ENCODE measurements around the gene DNAJC5. TPM values are rescaled to one million over a fixed set of nuclear protein-coding genes. Genes with fewer than 3 reads are reported as not detected.

DNAJC5 gene
- total RNA-seq, 1 experiment from 2014 or later: 60.9 TPM

DNA sequence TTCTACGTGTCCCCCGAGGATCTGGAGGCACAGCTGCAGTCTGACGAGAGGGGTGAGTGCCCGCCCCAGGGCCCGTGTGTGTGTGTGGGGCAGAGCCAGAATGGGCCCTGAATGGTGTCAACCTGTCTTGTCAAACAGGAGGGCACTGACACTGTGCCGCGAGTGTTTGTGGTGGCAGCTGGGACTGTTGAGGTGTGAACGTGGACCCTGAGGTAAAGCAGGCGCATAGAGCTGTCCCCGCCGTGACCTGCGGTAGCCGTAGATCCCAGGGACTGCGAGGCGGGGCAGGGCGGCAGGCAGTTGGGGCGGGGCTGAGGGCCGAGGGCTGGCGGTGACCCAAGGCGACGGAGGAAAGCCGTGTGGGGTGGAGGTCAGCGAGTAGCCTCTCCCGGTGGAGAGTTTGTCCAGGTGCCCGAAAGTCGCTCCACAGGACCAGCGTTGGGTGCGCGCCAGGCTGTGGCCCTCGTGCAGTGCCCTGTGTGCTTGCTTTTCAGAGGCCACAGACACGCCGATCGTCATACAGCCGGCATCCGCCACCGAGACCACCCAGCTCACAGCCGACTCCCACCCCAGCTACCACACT, 36.1 kb downstream of the DNAJC5 start:
- in situ Hi-C loops (cut with HindIII; ENCODE audit: low pct_unique_long_range_greater_than_20kb, low sequenced_read_pairs): no loop called here
- DNase-seq (ENCODE audit: low read depth): no peak

DNA sequence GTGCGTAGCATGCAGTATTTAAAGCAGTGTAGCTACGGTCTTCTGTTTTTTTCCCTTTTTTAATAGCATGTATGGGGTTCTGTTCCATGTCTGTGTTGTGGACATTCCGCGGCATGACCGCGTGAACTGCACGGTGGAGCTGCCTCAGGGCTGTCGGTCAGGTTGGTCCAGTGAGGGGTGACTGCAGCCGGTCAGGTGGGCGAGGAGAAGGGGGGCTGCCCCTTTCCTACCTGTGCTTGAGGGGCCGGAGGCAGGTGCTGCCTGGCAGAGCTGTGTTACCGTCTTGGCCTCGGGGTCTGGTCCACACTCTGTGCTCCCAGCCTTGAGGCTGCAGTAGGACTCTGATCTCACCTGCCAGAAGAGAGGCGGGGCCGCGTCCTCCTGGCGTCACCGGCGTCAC, 36.8 kb downstream of the DNAJC5 start:
- in situ Hi-C loops (cut with HindIII; ENCODE audit: low pct_unique_long_range_greater_than_20kb, low sequenced_read_pairs): no loop called here

DNA sequence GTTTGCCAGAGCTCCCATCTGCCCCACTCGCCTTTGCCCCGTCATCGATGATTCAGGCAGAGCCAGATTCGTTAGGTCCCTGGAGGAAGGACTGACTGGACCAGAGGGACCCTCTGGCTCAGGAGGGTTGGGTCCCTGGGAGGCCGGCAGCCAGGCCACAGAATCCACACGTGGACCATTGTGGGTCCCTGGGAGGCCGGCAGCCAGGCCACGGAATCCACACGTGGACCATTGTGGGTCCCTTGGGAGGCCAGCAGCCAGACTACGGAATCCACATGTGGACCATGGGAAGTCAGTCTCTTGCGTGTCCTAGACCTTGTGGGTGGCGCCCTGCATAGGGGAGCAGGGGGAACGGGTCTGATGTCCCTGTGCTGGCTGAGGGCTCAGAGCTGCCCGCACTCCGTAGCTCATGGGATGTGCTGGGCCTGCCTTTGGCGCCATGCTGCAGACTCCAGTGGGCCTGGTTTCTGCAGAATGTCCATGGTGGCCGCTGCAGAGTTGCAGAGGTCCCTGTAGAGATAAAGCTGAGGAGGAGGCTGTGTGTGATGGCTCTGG, 37.8 kb downstream of the DNAJC5 start:
- no peak for DNase-seq (ENCODE audit: low read depth)
- in situ Hi-C loops (cut with HindIII; ENCODE audit: low pct_unique_long_range_greater_than_20kb, low sequenced_read_pairs): no loop called here

More for the DNA sequence above, 36.8 kb downstream of the DNAJC5 start:
- no peak for DNase-seq (ENCODE audit: low read depth)

DNA sequence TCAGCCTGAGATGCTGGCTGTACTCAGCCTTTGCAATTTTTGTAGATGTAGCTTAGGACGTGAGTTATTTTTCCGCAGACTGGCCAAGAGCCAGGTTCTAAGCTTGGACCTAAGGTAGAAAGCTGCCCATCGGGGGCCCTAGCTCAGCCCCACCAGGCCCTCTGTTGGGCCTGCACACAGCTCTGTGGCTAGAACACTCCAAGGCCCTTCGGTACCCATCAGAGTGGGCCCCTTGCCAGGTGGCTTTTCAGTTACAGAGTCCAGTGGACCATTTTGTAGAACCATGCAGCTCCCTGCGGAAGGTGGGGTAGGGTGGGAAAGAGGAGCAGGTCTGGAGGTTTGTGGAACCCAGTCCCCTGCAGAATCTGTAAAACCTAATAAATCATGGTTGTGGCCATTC, 38.7 kb downstream of the DNAJC5 start:
- in situ Hi-C loops (cut with HindIII; ENCODE audit: low pct_unique_long_range_greater_than_20kb, low sequenced_read_pairs): no loop called here
- no peak for DNase-seq (ENCODE audit: low read depth)

DNA sequence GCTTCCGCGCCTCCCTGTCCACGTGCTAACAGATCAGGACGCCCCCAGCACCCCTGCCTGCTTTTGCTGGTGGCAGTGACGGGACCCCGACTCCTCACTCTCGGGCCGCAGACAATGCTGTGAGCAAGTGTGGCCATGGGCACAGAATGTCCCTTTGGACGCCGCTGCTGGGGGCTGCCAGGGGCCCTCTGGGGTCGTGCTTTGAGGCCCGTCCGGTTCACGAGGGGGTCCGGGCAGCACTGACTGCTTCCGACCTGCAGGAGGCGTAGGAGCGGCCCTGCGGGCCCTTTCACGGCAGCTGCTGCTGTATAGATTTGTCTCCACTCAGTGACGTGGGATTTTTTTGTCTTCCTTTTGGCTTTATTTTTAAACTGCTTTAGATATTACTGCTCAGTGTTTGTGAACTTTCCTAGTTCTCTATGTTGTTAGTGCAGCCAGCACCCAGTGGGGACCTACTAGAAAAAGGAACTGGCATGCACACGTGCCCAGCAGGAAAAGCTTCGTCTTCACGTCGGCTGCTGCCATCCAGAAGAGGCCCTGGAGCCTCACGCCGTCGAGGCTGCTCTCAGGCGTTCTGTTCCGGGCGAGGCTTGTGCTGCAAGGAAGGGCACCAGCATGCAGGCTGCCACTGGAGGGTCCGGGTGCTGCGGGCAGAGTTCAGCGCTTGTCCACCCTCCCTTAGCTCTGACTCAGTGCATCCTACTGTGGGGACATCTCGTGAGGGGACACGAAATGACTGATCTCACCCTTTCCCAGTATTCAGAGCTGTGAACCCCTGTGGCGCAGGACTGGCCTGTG, 39.5 kb downstream of the DNAJC5 start:
- in situ Hi-C loops (cut with HindIII; ENCODE audit: low pct_unique_long_range_greater_than_20kb, low sequenced_read_pairs): no loop called here
- no peak for DNase-seq (ENCODE audit: low read depth)

DNA sequence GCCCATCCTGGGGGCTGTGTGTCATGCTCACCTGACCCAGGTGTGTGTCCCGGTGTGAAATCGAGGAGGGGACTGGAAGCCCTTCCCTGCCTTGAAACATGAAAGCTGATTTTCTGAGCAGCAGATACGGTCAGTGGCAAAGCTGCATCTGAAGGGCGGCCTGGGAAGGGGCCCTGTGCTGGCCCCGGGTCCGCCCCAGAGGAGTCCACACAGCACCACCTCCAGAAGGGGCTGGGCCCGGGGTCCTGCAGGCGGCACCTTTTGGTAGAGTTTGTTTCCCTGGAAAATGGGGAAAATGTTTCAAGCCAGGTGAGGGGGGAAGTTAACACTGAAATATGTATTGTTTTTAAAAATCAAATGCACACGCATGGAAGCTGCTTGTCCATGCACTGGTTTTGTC, 40.5 kb downstream of the DNAJC5 start:
- in situ Hi-C loops (cut with HindIII; ENCODE audit: low pct_unique_long_range_greater_than_20kb, low sequenced_read_pairs): no loop called here
- DNase-seq (ENCODE audit: low read depth): no peak

DNA sequence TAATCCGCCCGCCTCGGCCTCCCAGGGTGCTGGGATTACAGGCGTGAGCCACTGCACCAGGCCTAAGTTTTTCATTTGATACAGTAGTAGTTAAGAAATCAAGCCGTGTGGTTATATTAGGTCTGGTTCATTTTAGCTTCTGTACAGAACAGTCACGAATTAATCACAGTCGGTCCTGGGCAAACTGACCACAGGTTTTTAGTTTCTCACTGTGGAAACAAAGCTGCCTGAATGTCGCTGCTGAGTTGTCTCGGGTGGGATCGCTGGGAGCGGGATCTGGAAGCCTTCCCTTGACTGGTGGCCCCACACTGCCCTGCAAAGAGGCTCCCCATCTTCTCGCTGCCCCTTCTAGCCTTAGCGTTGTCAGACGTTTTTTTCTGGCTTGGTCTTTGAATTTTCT, 42.7 kb downstream of the DNAJC5 start:
- DNase-seq (ENCODE audit: low read depth): no peak
- in situ Hi-C loops (cut with HindIII; ENCODE audit: low pct_unique_long_range_greater_than_20kb, low sequenced_read_pairs): no loop called here

DNA sequence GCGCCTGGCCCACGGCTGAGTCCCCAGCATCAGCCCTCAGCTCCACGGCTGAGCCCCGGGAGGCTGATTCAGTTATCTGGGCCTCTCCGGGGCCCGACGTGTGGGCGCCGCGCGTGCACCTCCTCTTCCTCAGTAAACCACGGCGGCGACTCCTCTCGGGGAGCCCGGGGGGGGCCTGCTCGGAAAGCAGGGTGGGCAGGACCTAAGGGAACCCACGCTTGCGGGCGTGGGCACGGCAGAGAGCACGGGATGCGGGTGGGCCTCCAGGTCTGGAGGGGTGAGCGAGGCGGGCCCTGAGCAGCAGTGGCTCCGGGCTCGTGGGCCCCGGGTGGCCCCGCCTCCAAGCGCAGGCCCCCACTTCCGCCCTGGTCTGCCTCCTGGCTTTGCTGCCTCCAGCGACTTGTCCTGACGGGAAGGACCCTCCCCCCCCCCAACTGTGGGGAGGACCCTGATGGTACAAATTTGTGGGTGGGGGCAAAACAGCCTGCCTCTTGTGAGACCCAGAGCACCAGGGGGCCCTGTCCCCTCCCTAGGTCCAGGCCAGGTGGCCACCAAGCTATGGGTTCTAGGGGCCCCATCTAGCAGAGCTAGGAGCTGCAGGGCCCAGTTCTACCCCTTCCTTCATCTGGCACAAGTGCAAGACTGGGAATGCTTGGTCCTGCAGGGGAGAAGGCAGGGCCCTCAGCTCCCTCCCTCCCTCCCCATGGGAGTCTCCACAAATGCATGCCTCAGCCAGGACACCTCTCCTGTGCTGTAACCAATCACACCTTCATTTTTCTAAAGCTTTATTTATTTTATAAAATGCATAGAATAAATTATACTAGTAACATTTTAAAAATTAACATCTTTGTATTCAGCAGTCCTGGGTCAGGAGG, 44.4 kb downstream of the DNAJC5 start:
- no peak for DNase-seq (ENCODE audit: low read depth)
- in situ Hi-C loops (cut with HindIII; ENCODE audit: low pct_unique_long_range_greater_than_20kb, low sequenced_read_pairs): no loop called here

DNA sequence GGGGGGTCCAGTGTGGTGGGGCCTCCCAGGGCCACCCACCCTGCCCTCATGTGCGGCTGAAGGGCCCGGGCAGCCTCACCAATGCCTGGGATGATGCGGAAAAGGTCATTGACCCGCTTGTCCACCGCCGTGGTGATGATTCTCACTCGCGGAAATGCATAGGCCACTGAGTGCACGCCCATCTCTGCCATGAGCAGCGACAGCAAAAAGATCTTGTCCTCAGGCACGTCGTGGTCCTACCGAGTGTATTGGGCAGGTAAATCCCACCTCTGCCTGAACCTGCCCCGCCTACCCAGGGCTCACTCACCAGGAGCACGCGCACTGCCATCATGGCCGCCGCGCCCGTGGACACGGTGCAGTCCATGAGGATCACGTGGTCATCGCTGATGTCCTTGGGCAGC, 45.1 kb downstream of the DNAJC5 start:
- in situ Hi-C loops (cut with HindIII; ENCODE audit: low pct_unique_long_range_greater_than_20kb, low sequenced_read_pairs): no loop called here
- no peak for DNase-seq (ENCODE audit: low read depth)

DNA sequence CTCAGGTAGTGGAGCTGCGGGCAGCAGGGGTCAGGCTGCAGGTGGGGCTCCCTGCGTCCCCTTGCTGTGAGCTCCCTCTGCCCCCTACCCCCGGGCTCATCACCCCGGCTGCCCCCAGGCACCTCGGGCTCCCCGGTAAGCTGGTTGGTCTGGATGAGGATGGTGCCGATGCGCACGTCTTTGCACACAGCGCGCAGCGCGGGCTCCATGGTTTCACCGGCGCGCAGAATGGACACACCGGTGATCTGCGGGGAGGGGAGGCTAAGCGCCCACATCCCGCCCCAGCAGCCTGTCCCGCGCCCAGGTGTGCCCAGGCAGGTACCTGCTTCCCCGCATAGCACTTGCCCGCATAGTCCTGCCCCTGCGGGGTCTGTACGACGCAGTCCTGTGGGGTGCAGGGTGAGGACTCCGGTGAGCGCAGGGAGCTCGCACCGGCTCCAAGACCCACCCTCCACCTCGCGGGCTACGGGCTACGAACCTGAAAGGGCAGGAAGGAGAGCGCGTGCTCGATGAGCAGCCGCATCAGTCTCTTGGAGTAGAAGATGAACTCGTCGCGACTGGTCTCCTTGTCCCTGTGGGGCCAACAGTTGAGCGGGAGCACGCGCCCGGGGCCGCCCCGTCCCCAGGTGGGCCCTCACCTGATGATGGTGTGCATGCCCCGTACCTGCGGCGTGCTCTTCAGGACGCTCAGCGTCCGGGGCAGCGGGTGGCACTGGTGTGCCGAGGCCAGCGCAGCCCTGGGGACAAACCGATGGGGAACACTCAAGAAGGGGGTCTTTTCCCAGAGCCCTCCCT, 45.7 kb downstream of the DNAJC5 start:
- in situ Hi-C loops (cut with HindIII; ENCODE audit: low pct_unique_long_range_greater_than_20kb, low sequenced_read_pairs): no loop called here
- no peak for DNase-seq (ENCODE audit: low read depth)

DNA sequence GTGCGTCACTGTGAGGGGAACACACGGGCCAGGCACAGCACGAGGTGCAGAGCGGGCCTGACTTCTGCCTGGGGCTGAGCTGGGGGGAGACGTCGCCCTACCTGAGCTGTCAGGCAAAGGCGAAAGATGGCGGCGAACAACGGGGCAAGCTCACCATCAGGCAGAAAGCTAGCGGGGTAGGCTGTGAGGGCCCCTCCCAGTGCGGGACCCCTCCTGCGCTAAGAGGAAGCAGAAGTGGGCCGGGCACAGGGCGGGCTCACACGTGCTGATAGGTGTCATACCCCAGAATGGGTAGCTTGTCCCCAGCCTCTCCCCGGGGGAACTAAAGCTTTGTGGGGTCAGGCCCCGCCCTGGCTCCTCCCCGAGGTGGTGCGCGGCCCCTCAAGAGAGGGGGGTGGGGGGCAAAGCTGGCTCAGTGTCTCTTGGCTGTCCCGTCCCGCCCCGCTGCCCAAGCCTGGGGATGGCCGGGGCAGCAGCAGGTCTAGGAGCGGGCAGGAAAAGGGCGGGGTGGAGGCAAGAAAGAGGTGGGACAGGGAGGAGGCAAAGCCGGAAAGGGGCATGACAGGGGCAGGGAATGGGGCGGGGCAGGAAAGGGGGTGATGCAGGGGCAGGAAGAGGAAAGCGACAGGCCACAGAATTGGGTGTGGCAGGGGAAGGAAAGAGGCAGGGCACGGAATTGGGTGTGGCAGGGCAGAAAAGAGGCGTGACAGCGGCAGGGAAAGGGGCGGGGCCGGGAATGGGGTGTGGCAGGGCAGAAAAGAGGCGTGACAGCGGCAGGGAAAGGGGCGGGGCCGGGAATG, 46.6 kb downstream of the DNAJC5 start:
- in situ Hi-C loops (cut with HindIII; ENCODE audit: low pct_unique_long_range_greater_than_20kb, low sequenced_read_pairs): no loop called here
- DNase-seq (ENCODE audit: low read depth): peak; percentile 89

DNA sequence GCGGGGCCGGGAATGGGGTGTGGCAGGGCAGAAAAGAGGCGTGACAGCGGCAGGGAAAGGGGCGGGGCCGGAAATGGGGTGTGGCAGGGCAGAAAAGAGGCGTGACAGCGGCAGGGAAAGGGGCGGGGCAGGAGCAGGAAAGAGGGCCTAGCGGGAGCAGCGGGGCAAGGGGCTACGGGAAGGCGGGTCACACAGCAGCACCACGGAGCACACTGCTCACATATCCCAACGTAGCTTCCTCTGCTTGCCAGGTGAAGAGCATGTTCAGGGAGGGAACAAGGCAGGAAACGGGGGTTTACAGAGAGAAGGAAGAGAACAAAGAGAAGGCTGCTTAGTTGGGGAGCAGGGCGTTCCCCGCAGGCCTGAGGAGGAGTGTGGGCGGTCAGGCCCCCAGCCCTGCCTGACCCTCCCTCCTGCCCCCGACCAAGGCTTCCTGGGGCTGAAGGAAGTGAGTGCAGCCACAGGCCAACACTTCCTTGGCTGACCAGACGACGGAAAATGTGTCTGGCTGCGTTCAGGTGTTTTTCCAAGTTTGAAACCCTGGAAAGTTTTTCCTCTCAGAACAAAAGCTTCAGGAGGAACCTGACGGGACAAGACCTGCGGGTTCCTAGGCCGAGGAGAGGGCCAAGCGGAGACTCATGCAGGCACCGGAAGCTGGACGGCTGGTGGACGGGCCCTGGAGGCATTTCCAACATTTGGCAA, 47.5 kb downstream of the DNAJC5 start:
- in situ Hi-C loops (cut with HindIII; ENCODE audit: low pct_unique_long_range_greater_than_20kb, low sequenced_read_pairs): no loop called here
- DNase-seq (ENCODE audit: low read depth): peak; percentile 66

DNA sequence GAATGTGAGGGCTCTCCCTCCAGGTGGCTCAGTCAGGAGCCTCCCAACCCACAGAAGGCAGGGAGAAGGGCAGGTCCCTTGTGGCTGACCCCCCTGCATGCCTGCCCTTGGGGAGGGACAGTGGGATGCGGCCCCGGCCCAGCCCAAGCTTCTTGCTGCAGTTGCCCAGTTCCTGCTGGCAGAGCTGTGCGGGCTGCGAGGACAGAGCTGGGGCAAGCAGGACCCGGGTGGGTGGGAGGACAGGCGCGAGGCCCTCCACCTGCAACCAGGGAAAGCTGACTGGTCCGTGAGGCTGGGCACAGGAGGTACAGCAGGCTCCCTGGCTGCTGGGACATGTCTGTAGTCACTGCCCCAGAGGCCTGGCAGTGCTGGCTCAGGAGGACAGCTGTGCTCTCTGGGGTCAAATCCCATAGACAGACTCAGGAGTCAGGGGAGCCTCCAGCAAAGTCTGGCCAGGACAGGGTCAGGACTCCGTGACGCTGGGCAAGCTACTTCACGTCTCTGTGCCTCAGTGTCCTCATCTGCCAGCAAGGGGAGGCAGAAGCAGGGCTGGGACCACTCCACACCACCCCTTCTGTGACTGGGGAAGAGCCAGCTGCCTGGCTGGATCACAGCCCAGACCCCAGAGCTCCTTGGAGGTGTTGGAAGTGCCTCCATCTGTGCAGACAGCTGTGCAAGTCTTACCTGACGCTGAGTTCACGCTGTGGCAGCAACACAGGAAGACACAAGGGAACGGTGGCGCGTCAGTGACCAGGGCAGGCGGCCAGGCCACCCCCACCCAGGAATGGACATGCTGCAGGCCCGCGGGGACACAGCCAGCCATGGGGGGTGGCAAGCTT, 48.3 kb downstream of the DNAJC5 start:
- no peak for DNase-seq (ENCODE audit: low read depth)
- in situ Hi-C loops (cut with HindIII; ENCODE audit: low pct_unique_long_range_greater_than_20kb, low sequenced_read_pairs): no loop called here

DNA sequence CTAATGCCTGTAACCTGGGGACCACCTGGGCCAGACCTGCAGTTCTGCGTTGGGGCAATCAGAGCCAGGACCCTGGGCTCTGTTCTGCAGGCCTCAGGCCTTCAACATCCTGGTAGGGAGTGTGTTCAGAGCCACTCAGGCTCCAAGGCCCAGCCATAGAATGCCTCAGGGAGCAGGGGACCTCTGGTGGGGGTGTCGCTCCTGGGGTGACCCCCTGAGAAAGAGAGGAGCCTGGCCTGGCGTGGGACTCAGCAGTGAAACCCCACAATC, 48.8 kb downstream of the DNAJC5 start:
- in situ Hi-C loops (cut with HindIII; ENCODE audit: low pct_unique_long_range_greater_than_20kb, low sequenced_read_pairs): no loop called here
- DNase-seq (ENCODE audit: low read depth): no peak

DNA sequence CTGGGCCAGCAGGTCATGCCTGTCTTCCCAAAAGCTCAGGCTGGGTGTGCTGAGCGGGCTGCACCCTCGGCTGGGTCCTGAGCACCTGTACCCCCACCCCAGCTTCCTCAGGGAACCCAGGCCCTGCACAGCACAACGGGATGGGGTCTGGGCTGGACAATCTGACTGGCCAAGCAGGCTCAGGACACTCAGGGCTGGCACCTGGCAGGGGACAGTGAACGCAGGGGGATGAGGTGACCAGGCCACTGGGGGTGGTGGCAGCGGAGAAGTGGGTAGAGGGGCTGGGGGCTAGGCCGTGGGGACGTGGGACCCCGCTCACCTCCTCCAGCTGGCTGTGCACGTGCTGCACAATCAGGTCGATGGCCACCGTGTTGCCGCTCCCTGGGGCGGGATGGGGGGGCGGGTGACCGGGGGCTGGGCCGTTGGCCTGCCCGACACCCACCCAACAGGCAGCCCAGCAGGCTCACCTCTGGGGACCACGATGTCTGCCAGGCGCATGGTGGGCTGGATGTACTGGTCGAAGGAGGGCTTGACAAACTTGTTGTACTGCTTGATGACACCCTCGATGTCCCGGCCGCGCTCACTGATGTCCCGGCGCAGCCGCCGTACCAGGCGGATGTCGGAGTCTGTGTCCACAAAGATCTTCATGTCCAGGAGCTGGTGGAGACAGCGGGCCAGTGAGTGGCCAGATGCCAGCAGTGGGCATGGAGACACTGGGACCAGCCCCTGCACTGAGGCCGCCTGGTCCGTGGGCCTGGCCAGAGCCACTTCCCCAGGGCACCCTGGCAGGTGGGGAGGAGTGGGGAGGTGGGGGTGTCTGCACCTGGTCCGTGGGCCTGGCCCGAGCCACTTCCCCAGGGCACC, 49.4 kb downstream of the DNAJC5 start:
- DNase-seq (ENCODE audit: low read depth): no peak

More for the DNA sequence above, 49.4 kb downstream of the DNAJC5 start:
- in situ Hi-C loops (cut with HindIII; ENCODE audit: low pct_unique_long_range_greater_than_20kb, low sequenced_read_pairs): no loop called here
